HS-5 (cell line): ENCODE measurements around the gene IGFBP1.
"Not testable (repeated sequence)": the region's sequence is repeated elsewhere in the genome, so short reads cannot be mapped to it uniquely, and the experiment has no call there.

Experiments used
- DNase-seq: peaks from one replicate; pipeline ENCODE4 v3.0.0-alpha.2; 2012; ENCODE audit warnings: low read depth

IGFBP1 gene

DNA sequence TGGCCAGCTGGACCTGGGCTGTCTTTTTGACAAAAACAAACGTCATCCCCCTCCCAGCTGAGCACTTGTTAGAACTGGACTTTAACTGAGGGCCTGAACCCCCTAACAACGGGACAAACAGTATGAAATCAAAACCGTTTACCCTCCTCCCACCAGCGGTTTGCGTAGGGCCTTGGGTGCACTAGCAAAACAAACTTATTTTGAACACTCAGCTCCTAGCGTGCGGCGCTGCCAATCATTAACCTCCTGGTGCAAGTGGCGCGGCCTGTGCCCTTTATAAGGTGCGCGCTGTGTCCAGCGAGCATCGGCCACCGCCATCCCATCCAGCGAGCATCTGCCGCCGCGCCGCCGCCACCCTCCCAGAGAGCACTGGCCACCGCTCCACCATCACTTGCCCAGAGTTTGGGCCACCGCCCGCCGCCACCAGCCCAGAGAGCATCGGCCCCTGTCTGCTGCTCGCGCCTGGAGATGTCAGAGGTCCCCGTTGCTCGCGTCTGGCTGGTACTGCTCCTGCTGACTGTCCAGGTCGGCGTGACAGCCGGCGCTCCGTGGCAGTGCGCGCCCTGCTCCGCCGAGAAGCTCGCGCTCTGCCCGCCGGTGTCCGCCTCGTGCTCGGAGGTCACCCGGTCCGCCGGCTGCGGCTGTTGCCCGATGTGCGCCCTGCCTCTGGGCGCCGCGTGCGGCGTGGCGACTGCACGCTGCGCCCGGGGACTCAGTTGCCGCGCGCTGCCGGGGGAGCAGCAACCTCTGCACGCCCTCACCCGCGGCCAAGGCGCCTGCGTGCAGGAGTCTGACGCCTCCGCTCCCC is at the start of gene IGFBP1:
IGFBP1 (plus strand) TSS at position 304 of the 808 bp plus-strand sequence; CDS start at position 469, 165 bp downstream.
- no peak for DNase-seq

DNA sequence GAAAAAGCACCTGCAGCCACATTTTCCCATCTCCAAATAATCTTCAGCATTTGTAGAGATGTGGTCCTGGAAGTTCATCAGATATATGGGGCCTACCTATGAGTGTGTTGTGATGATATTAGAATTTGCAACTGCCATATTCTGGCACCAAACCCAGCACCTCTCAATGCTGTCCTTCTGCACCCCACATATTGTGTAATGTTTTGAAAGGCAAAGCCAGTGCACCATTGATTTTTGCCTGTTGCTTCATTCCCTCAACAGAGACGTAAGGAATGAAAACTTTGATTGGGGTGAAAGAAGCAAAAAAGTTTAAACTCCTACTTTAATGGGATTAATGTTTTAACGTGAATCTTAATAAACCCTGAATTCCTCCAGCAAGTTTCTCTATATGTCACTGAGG is 49.4 kb upstream of the IGFBP1 start:
- not testable (repeated sequence) for DNase-seq

DNA sequence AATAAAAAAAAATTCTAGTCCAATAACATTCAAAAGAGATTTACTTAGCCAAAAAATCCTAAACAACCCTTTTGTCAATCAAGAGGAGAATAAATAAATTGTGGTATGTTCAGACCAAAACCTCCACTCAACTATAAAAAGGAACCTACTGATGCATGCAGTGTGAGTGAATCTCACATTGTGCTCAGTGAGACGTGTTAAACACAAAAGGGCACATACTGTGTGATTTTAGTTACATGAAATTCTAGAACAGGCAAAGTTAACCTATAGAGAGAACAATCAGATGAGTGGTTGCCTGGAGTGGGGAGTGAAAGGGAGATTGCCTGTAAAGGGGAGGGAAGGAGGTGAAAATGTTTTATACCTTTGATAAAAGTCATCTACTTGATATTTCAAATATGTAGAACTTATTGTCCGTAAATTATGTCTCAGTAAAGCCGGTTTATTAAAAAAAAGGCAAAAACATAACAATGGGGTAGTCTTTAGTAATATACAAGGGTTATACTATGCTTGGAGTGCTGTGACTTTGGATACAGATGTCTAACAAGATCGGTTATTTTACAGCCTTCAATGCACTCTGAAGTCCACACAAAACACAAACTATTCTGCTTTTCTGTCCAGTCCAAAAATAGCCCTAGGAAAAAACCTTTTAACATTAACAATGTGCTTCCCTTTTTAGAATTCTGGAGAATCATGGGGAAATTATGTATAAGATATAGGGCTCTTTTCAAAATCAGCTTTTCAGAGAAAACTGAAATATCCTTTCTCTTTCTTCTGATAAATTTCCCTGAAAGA is 46.2 kb upstream of the IGFBP1 start:
- not testable (repeated sequence) for DNase-seq

DNA sequence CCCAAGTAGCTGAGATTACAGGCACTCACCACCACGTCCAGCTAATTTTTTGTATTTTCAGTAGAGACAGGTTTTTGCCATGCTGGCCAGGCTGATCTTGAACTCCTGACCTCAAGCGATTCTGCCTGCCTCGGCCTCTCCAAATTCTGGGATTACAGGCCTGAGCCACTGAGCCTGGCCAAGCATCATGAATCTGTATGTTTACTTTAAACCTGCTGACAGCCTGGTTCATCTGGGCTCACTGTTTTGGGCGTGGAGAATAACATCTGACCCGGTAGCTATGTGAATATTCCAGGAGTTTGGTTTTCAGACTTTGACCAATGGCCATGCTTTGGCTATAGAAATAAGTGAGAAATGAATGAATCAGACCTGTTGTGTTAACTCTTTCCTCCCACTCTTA is 41.8 kb upstream of the IGFBP1 start:
- DNase-seq: not testable (repeated sequence)

DNA sequence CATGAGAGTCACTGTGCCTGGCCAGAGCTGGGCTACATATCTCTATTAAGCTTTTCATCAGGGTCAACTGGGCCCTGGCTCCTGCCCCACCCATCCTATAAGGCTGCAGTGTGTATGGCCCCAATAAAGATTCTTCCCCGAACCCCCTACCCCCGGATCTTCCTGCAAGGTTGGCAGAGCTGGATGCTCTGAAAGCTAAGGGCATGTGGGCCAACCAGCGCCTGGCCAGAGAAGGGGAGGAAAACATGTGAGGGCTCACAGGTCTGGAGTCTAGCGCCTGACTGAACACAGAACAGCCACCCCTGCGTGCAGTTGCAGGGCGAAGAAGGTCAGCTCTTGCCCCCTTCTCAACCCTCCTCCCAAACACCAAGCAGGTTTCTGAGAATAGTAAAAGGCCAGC is 39.6 kb upstream of the IGFBP1 start:
- DNase-seq: not testable (repeated sequence)

DNA sequence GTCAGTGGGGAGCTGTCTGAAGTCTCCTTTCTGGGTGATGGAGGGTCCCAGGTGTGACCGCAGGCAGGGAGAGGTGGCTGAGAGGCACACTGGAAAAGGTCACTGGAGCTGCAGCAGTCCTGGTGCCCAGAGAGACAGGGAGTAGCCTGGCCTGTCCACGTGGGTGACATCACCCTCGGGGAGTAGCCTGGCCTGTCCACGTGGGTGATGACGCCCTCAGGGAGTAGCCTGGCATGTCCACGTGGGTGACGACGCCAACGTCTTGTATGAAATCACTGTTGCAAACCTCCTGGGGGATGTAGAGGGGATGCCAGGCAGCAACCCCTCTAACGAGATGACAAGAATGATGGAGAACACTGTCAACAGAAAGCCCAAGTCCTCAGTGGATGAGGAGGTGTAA is 35.3 kb upstream of the IGFBP1 start:
- not testable (repeated sequence) for DNase-seq

DNA sequence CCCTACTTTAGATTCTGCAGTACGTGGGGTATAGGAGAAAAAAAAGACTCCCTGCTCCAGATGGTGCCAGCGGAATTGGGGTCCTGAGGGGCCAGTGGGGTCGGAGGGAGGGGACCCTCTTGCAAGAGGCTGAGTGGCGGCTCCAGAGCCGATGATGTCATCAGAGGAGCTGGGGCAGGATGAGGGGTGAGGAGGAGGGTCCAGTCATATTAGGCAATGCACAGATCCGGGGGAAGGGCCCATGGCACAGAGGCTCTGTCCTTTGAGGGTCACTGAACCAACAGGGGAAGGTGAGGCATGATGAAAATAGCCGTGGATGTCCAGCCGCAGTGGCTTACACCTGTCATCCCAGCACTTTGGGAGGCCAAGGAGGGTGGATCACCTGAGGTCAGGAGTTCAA is 34.8 kb upstream of the IGFBP1 start:
- DNase-seq: not testable (repeated sequence)

DNA sequence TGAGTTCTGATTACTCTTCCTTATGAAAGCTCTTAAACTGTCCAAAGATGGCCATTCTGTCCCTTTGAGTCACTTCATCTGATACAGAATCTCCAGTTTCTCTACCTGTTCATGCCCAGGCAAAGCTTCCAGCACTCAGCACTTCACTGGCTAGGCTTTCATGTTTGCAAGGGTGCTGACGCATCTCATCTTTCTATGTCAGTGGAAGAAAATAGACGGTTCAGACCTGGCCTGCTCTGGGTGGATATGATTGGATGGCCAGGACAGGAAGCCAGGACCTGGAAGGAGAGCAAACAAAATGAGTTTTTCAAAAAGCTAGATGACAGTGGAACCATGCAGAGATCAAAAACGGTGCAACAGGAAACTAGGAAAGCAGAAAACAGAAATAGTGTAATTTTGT is 32.6 kb upstream of the IGFBP1 start:
- DNase-seq: not testable (repeated sequence)

DNA sequence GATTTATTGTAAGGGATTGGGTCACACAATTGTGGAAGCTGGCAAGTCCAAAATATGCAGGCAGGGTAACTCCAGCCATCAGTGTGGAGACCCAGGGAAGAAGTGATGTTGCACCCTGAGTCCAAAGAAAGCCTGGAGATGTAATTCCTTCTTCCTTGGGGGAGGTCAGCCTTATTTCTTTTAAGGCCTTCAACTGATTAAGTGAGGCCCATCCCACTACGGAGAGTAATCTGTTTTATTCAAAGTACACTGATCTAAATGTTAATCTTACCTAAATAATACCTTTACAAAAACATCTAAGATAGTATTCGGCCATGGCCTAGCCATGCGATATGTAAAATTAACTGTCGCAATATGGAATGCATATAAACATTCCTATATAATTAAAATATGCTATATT is 31.4 kb upstream of the IGFBP1 start:
- DNase-seq: not testable (repeated sequence)

DNA sequence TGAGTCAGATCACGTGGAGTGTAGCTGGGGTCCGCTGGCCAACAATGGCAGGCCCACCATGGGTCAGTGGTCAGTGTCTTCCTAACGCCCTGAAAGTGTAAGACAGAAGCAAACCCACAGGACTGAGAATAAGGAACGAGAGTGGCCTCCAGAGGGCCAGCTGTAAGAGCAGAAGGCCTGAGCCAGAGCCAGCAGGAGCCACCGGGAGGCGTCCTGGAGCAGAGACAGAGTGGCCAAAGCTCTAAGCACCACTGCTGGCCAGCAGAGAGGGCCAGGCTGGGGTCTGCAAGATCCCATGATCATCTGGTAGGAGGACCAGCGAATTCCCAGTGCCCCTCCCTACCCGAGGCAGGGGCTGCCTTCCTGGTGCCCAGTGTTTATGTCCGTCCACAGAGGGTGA is 24.6 kb upstream of the IGFBP1 start:
- DNase-seq: no peak

DNA sequence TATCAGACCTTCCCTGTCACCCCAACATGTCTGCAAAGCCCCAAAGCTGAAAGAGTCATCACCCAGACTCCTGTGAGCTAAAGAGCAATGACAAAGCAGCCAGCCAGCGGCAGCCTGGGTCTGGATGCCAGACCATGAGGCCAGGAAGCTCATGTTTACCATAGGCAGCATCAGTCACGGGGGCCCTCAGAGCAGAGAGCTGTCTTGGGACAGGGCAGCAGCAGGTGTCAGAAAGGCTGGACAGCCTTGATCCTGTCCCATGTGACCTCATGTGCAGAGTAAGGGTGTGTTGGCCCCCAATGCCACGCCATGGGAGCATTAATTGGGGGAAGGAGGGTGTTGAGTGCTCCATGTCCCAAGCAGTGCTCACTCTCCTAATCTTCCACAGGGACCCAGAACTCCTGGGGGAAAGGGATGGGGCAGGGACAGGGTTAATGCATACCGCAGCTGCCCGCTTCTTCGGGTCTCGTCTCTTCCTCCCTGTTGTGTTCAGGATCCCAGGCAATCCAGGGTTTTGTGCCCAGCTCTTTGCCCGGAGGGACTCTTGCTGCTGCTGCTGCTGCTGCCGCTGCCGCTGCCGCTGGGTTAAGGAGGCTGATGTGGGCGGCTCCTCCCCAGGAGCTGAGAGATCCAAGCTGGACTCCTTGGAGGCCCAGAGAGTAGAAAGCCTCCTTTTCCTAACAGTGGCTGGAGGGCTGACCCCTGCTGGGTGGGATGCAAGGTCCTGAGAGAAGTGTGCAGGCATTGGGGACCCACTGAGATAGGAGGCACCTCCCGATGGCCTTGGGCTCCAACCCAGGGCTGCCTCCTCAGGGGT is 22.5 kb upstream of the IGFBP1 start:
- DNase-seq: no peak

DNA sequence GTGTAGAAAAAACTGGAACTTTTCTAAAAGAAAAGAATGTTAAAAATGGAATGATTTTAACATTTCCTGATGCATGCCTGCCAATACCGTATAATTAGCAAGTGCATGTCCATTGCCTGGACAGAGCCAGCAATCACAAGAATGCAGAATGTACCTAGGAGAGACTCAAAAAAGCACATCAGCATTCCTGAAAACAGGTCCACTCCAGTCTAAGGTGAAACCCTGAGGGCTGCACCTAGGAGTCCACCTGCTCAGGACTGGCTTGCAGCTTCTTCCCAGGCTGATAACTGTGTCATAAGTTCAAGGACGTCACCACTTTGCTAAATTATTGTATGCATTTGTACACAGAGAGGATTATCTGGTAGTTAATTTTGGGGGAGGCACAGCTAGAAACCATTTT is 20.8 kb upstream of the IGFBP1 start:
- no peak for DNase-seq

DNA sequence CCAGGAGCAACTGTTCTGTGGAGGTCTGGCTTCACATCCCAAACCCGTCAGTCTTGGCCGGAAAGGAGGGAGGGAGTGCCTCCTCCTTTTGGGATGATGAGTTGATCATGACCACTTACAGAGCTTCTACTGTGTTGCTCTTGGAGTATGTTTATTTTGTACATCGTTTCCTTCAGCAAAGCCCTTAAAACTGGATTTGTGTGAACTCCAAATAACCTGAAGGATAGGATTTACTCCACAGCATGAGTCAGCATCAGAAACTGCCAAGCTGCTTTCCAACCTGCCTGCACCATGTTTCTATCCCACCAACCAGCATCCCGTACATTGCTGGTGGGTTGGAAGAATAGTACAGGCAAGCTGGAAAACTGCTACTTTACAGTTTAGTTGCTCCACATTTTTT is 18.9 kb upstream of the IGFBP1 start:
- no peak for DNase-seq

DNA sequence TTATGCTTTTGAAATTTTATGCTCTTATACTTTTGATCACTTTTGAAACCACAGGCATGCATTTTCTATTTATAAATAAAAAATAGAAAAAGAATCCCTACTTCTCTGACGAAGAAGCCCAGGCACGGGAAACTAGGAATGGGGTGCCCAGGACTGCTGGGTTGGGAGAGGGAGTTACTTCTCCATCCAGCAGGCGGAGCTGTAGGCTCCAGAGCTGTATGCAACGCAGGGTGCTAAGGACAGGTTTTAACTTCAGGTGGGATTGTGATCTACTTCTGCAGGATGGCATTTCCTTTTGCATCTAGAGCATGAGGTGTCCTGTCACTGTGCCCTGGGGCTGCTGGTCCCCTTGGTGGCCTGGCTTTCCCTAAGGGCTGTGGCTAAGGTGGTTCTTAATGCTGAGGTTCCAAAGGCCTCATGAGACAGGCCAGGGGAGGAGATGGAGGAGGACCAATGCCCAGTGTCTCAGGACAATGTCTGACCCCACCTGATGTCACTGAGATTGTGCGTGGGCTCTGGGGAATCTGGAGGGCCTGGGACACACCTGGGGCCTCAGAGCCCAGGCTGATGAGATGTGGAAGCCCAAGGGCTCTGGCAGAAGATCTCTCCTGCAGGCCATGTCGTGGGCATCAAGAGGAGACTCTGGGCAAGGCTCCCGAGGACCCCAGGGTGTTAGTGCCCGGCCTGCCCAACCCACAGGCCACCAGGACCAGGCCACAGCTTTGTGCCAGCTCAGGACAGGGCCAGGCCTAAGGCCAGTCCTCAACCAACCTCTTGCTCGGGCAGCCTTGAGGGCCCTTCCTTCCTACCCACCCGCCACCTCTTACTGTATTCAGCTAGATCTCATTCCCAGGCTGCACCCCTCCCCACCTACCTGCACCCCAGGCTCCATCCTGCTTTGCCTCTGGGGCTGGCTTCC is 15.9 kb upstream of the IGFBP1 start:
- no peak for DNase-seq

DNA sequence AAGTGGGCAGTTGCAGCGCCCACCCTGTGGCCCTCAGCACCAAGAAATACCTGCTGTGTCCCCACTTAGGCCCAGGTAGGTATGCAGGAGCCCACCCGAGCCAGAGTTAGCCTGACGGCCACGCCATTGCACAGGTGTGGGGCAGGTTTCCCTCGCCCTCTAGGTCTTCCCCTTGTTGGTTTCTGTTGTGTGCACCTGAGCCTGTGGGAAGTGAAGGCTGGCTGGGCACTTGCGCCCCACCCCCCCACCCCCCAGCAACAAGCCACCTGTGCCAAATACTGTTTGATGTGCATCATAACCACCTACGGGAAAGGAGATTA is 15.3 kb upstream of the IGFBP1 start, which contains the start of gene CCDC201:
CCDC201 (minus strand) TSS at position 48 of the 320 bp plus-strand sequence. CDS start 75 bp downstream, outside the sequence.
- no peak for DNase-seq

DNA sequence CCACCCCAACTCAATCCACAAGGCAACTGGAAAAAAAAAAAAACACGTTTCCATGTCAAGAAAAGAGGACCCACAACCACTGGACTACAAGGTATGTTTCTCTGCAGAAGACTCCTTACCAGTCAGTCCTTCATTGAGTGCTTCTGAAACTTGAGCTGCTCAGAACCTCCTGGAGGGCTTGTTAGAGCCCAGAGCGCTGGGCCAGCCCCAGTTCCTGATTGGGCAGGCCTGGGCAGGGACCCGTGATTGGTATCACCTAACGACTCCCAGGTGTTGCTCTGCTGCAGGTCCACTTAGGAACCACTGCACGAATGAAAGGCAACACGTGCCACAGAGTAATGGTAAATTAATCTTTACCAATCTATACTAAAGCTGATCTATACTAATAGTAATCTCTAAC is 14.9 kb upstream of the IGFBP1 start:
- no peak for DNase-seq

DNA sequence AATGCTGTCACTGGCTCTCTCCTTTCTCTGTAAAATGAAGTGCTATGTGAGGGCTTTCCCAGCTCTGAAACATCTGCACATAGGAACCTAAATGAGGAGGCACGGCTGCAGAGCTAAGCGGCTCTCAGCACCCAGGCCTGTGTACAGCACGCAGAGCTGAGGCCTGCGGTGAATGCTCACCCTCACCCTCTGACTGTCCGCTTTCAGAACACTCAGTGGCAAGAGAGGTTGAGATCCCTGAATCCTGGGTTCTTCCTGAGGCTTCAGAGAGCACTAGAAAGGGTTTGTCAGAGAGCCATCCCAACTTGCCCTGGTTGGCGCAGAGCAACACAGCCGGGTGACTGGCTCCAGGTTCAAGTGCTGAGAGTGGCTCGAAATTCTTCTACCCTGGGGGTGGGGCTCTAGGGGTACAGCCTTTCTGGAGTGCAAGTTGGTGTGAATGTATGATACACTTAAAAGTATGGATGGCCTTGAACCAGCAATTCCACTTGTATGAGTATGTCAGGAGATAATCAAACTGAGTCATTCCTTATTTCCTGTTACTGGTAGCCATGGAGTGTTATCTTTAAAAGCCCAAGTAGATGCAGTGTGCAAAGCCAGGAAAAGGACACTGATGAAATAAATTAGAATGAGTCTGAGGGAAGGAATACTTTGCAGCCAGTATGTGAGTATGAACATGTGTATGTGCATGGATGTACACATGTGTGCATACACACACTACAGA is 13.7 kb upstream of the IGFBP1 start:
- DNase-seq: peak; percentile 93

DNA sequence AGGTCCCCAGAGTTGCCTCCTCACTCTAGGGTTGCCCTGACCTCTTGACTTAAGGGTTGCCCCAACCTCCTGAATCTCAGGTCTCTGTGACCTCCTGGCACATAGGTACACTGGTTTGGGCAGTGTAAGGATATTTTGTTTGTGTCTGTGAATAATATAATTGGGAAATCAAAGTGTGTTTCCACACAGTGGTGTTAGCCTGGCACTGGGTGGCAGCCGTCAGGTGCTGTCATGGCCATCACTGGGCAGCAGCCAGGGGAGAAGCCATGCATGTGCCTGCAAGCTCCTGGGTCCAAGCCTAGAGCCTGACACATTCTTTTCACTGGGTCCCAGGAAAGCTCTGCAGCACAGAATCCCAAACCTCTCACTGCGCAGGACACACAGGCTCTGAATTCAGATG is 11.8 kb upstream of the IGFBP1 start:
- no peak for DNase-seq

DNA sequence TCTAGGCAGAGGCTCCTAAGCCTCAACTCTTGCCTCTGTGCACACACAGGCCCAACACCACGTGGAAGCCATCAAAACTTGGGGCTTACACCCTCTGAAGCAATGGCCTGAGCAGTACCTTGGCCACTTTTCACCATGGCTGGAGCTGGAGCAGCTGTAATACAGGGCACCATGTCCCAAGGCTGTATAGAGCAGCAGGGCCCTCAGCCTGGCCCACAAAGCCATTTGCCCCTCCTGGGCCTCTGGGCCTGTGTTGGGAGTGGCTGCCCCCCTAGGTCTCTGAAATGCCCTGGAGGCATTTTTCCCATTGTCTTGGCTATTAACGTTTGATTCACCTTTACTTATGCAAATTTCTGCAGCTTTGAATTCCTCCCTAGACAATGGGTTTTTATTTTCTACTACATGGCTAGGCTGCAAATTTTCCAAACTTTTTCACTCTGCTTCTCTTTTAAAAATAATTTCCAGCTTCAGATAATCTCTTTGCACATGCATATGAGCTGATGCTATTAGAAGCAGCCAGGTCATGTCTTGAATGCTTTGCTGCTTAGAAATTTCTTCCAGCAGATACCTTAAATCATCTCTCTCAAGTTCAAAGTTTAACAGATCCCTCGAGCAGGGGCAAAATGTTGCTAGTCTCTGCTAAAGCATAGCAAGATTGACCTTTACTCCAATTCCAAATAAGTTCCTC is 9.7 kb upstream of the IGFBP1 start:
- DNase-seq: no peak

DNA sequence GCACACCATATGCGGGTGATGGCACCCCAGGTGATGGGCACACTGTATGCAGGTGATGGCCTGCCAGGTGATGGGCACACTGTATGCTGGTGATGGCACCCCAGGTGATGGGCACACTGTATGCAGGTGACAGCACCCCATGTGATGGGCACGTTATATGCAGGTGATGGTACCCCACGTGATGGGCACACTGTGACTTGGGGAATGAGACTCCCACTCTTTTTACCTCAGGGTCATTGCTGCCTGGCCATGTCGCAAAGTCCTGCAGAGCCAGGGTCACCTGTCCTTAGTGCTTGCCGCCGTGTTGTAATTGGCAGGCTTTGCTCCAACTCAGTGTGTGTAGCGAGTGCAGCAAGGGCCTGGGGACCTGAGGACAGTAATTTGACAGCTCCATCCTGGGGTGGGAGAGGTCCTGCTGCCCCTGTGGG is 7.8 kb upstream of the IGFBP1 start:
- no peak for DNase-seq
